Endothelial cell (in vitro differentiated cells): Measurements from ENCODE around the gene FNDC4. TPM values are rescaled to one million over a fixed set of nuclear protein-coding genes. Genes with fewer than 3 reads are reported as not detected.

Experiments
- DNase-seq: peaks from one replicate; pipeline ENCODE4 v3.0.0; 2021; ENCODE audit warnings: low spot score
- H3K27ac Mint-ChIP-seq: one replicate; pipeline ENCODE4 v1.8.0; 2021; ENCODE audit warnings: mixed read lengths, inconsistent platforms; ENCODE audit not compliant: unreplicated experiment
- H3K27me3 Mint-ChIP-seq: one replicate; pipeline ENCODE4 v1.8.0; 2021; ENCODE audit warnings: mild to moderate bottlenecking, moderate library complexity, mixed read lengths, inconsistent platforms; ENCODE audit not compliant: unreplicated experiment
- H3K36me3 Mint-ChIP-seq: one replicate; pipeline ENCODE4 v1.8.0; 2021; ENCODE audit warnings: mild to moderate bottlenecking, low read depth, mixed read lengths, inconsistent platforms; ENCODE audit not compliant: unreplicated experiment
- H3K4me1 Mint-ChIP-seq: one replicate; pipeline ENCODE4 v1.8.0; 2021; ENCODE audit warnings: mild to moderate bottlenecking, mixed read lengths, inconsistent platforms; ENCODE audit not compliant: unreplicated experiment
- H3K4me3 Mint-ChIP-seq: one replicate; pipeline ENCODE4 v1.8.0; 2021; ENCODE audit warnings: mild to moderate bottlenecking, mixed read lengths, inconsistent platforms; ENCODE audit not compliant: unreplicated experiment
- H3K9me3 Mint-ChIP-seq: one replicate; pipeline ENCODE4 v1.8.0; 2021; ENCODE audit warnings: mixed read lengths, inconsistent platforms; ENCODE audit not compliant: unreplicated experiment
- total RNA-seq: library from RNA; stranded (reverse); fragmentation: NEBNext Ultra II Directional; extraction: Animal tissue kit (Norgen Biotek cat#: 25700); gene quantifications from one replicate; pipeline ENCODE4 v1.2.1, GENCODE V29; 2021; ENCODE audit not compliant: unreplicated experiment
- TF ChIP-seq, protein P1 (sequence below): fragments of 200-600 bp; sonication (generic); IDR thresholded peaks from one replicate; pipeline ENCODE4 v1.5.0; 2021; ENCODE audit warnings: antibody characterized with exemption; ENCODE audit not compliant: unreplicated experiment

The FNDC4 gene
- total RNA-seq, 1 donor from 2014 or later = 26.4 TPM

DNA sequence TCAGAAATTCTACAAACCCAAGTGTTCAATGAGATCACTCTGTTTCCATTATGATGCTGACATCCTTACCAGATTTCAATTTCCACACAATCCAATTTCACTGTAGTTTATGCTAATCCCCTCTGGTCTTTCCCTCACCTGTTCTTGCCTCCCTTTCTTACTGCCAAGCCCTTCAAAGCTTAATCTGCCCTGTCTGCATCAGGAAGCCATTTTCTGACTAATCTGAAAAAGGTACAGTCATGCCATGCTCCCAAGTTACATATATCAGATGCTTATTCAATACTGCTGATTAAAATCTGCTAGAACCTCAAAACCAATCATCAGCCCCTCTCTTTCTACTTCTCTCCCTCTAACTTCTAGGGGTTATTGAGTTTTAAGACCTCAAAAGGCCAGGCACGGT lies 43.9 kb downstream of the FNDC4 start:
- Mint-ChIP-seq H3K27ac (no peak overlapping the region), H3K36me3 (peaks cover 46% of the 10 kb centered on the region), H3K9me3 (no peaks in the 10 kb centered on the region), H3K4me3 (no peak overlapping the region), H3K4me1 (peaks cover 3% of the 10 kb centered on the region), H3K27me3 (peaks cover 2% of the 10 kb centered on the region)
- TF ChIP-seq, protein P1, sequence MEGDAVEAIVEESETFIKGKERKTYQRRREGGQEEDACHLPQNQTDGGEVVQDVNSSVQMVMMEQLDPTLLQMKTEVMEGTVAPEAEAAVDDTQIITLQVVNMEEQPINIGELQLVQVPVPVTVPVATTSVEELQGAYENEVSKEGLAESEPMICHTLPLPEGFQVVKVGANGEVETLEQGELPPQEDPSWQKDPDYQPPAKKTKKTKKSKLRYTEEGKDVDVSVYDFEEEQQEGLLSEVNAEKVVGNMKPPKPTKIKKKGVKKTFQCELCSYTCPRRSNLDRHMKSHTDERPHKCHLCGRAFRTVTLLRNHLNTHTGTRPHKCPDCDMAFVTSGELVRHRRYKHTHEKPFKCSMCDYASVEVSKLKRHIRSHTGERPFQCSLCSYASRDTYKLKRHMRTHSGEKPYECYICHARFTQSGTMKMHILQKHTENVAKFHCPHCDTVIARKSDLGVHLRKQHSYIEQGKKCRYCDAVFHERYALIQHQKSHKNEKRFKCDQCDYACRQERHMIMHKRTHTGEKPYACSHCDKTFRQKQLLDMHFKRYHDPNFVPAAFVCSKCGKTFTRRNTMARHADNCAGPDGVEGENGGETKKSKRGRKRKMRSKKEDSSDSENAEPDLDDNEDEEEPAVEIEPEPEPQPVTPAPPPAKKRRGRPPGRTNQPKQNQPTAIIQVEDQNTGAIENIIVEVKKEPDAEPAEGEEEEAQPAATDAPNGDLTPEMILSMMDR = no peak
- no peak for DNase-seq

DNA sequence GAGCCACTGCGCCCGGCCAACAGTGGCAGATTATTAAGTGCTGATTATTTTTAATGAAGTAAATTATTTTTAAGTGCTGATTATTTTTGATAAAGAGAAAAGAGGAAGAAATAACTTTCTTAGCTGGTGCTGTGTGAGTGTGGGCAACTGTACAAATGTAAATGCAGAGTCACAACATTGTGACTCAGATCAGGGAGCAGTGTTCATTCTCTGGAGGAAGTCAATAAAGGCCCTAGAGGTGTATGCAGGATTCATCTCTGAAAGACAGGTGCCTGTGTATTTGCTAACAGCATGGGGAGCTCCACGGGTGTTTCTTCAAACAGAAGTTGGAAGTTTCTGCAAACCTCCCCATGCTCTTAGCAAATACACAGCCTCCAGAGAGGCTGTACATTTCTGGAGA lies 46.6 kb downstream of the FNDC4 start:
- H3K4me3 Mint-ChIP-seq = no peak overlapping the region
- no peak for DNase-seq
- no peak overlapping the region for H3K27ac Mint-ChIP-seq
- no peaks in the 10 kb centered on the region for H3K9me3 Mint-ChIP-seq
- peaks cover 4% of the 10 kb centered on the region for H3K4me1 Mint-ChIP-seq
- H3K27me3 Mint-ChIP-seq = peaks cover 3% of the 10 kb centered on the region
- H3K36me3 Mint-ChIP-seq = peaks cover 39% of the 10 kb centered on the region
- TF ChIP-seq, protein P1 = no peak

DNA sequence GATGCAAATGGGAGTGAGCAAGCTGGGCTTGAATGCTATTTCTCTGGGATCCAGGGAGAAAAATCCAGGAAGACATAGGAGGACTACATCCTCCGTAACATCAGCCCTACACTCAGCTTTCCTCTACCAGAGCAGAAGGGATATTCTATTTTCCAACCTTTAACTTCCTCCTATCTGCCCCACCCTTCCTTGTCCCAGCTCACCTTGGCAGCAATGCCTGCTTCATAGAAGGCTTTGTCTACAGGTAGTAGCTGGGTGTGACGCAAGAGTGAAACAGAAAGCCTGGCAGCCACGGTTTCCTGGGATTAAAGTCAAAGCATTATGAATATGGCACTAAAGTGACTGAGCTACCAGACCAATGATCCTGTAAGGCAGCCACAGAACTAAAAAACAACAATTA lies 48.9 kb downstream of the FNDC4 start:
- no peak overlapping the region for H3K4me3 Mint-ChIP-seq
- H3K9me3 Mint-ChIP-seq = no peaks in the 10 kb centered on the region
- peaks cover 44% of the 10 kb centered on the region for H3K36me3 Mint-ChIP-seq
- no peak overlapping the region for H3K27ac Mint-ChIP-seq
- DNase-seq = no peak
- peaks cover 16% of the 10 kb centered on the region for H3K4me1 Mint-ChIP-seq
- peaks cover 6% of the 10 kb centered on the region for H3K27me3 Mint-ChIP-seq
- TF ChIP-seq, protein P1 = no peak

DNA sequence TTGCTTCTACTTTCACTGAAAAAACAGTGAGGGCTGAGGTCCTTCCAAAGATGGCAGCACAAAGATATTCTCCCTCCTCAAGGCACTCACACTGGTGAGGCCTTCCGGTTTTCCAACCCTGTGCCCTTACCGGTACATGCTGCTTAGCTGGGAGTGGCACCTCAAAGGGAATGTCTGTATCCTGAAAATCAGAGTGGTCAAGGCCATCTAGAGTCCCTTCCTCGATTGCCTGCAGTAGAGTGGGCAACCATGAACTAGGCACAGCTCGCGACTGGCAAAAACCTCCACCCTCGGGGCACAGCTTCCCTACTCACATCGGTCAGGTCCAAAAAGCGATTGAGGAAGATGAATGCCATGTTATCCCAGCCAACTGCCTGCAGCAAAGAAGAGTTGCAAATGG lies 49.4 kb downstream of the FNDC4 start:
- H3K4me3 Mint-ChIP-seq = no peak overlapping the region
- no peak for DNase-seq
- H3K4me1 Mint-ChIP-seq = peaks cover 17% of the 10 kb centered on the region
- H3K27me3 Mint-ChIP-seq = peaks cover 6% of the 10 kb centered on the region
- H3K9me3 Mint-ChIP-seq = no peaks in the 10 kb centered on the region
- TF ChIP-seq, protein P1 = no peak
- peaks cover 48% of the 10 kb centered on the region for H3K36me3 Mint-ChIP-seq
- no peak overlapping the region for H3K27ac Mint-ChIP-seq

DNA sequence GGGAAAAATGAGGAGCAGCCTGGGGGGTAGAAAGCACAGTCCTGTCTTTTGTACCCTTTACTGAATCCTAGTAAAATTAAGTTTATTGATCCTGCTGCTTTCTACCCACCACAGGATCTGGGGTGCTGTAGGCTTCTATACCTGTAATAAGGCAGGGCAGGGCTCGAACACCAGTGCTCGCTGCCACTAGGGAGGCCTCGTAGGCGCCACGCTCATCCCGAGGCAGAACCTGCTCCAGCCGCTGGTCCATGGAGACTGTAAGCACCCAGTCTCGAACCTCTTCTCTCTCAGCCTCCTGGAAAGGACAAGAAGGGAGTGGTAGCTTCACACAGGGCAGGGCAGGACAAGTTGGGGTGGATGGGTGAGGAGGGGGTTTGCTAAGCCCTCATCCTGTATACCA lies 49.8 kb downstream of the FNDC4 start:
- TF ChIP-seq, protein P1 = no peak
- Mint-ChIP-seq H3K4me3 (no peak overlapping the region), H3K9me3 (no peaks in the 10 kb centered on the region), H3K4me1 (peaks cover 17% of the 10 kb centered on the region), H3K27ac (no peak overlapping the region), H3K27me3 (peaks cover 8% of the 10 kb centered on the region), H3K36me3 (peaks cover 51% of the 10 kb centered on the region)
- no peak for DNase-seq
